Esophagus squamous epithelium (tissue), 4 donors: ENCODE measurements around the gene EHBP1.

Source experiments
- POLR2A ChIP-seq, 4 donors: fragments of 450-650 bp; IDR thresholded peaks; one replicate each; pipeline ENCODE4 v1.6.1; 2017; ENCODE audit warnings: antibody characterized with exemption in 4 of 4, mild to moderate bottlenecking in 4 of 4, moderate library complexity in 3 of 4
- TF ChIP-seq, protein P1 (sequence below), 6 experiments: fragments of 450-650 bp in 4 of 6; fragments of 200-600 bp in 2 of 6; sonication (generic) in 2 of 6; IDR thresholded peaks; one replicate each; pipeline ENCODE4 v1.5.1; 2016 to 2019; ENCODE audit warnings: antibody characterized with exemption in 6 of 6, mild to moderate bottlenecking in 4 of 6, moderate library complexity in 4 of 6

DNA sequence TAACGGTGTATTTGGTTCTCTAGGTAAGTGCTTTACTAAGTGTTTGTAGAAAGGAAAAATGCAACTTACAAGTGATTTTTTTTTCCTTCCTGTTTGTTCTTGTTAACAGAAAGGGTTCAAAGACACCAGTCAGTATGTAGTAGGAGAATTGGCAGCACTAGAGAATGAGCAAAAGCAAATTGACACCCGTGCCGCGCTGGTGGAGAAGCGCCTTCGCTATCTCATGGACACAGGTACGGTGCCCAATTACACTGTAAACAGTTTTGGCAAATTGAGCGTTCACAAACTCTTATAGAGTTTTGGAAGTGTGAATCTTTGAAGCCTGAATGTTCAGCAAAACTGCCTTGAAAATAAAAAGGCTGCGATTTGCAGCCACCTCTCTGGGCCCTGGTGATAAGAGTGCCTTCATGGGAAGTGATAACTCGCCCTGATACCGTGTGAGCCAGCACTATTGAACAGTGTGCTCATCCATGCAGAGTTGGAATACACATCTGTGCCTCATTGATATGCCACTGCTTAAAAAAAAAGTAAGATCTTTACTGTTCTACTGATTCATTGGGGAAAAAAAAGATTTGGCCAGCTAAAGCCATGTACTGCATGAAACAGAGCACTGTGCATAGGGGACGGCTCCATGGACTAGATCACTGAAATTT lies 291.1 kb downstream of the EHBP1 start:
- TF ChIP-seq, protein P1, sequence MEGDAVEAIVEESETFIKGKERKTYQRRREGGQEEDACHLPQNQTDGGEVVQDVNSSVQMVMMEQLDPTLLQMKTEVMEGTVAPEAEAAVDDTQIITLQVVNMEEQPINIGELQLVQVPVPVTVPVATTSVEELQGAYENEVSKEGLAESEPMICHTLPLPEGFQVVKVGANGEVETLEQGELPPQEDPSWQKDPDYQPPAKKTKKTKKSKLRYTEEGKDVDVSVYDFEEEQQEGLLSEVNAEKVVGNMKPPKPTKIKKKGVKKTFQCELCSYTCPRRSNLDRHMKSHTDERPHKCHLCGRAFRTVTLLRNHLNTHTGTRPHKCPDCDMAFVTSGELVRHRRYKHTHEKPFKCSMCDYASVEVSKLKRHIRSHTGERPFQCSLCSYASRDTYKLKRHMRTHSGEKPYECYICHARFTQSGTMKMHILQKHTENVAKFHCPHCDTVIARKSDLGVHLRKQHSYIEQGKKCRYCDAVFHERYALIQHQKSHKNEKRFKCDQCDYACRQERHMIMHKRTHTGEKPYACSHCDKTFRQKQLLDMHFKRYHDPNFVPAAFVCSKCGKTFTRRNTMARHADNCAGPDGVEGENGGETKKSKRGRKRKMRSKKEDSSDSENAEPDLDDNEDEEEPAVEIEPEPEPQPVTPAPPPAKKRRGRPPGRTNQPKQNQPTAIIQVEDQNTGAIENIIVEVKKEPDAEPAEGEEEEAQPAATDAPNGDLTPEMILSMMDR (IDR thresholded peaks at IDR 0.05) = no peak
- TF ChIP-seq POLR2A (IDR thresholded peaks at IDR 0.05) = no peak
